Measurements from ENCODE around the gene TRIM28.

Gene TRIM28

GRCh38 chr19:58547323-58548312, 3.8 kb downstream of the TRIM28 start:
- DNase-seq = no peak

- DNase-seq = no peak
These were observed 5.2 kb downstream of the TRIM28 start for GRCh38 chr19:58548859-58549663.

- DNase-seq = no peak
These were observed 5.9 kb downstream of the TRIM28 start for GRCh38 chr19:58549664-58550361.

GRCh38 chr19:58550362-58551122, 6.7 kb downstream of the TRIM28 start:
- no peak for DNase-seq

GRCh38 chr19:58551123-58551497, 7.2 kb downstream of the TRIM28 start:
- DNase-seq = no peak

GRCh38 chr19:58551577-58552471, 8.0 kb downstream of the TRIM28 start:
- no peak for DNase-seq

GRCh38 chr19:58552655-58553054, 8.8 kb downstream of the TRIM28 start:
- no peak for DNase-seq

GRCh38 chr19:58553799-58554493, 10.1 kb downstream of the TRIM28 start:
- DNase-seq = no peak

GRCh38 chr19:58554494-58555368, 10.9 kb downstream of the TRIM28 start, which contains the start of gene CHMP2A:
CHMP2A (minus strand) TSS chr19:58555105; CDS start chr19:58554212, 893 bp downstream.
- peak; percentile 90 for DNase-seq

GRCh38 chr19:58555369-58555885, 11.6 kb downstream of the TRIM28 start:
- no peak for DNase-seq

- DNase-seq = no peak
These were observed 12.2 kb downstream of the TRIM28 start for GRCh38 chr19:58555920-58556621.

- no peak for DNase-seq
These were observed 12.9 kb downstream of the TRIM28 start for GRCh38 chr19:58556622-58557220.

- DNase-seq = no peak
These were observed 13.6 kb downstream of the TRIM28 start for GRCh38 chr19:58557221-58558065.

GRCh38 chr19:58558066-58558622, 14.3 kb downstream of the TRIM28 start, which contains the start of gene UBE2M:
UBE2M (minus strand) TSS chr19:58558611; CDS start chr19:58558381, 230 bp downstream.
- no peak for DNase-seq

GRCh38 chr19:58558623-58559274, 14.9 kb downstream of the TRIM28 start:
- peak; percentile 99 for DNase-seq

Measured in right kidney (tissue), 1 donor.